Omental fat pad (tissue), 4 donors: ENCODE results near the gene MYO15B. TPM values are rescaled to one million over a fixed set of nuclear protein-coding genes. Genes with fewer than 3 reads are reported as not detected.

Experiments used
- ATAC-seq: fragments of 150-250 bp; one replicate; pipeline ENCODE4 v1.9.1; 2016; ENCODE audit warnings: mild to moderate bottlenecking, moderate library complexity; ENCODE audit not compliant: low FRiP score
- DNase-seq: peaks from one replicate; pipeline ENCODE4 v3.0.0-alpha.2; 2019; ENCODE audit warnings: low spot score
- total RNA-seq, 4 donors: library from RNA; depleted of rRNA; stranded (reverse); fragments of >200 nt; gene quantifications; one replicate each; pipeline ENCODE4 v1.1.0, GENCODE V29; 2016
- TF ChIP-seq, protein P1 (sequence below), 3 donors: fragments of 450-650 bp; IDR thresholded peaks; one replicate each; pipeline ENCODE4 v1.5.1; 2016 to 2017; ENCODE audit warnings: antibody characterized with exemption in 3 of 3, mild to moderate bottlenecking in 3 of 3, moderate library complexity in 2 of 3

The MYO15B gene
- total RNA-seq, 4 donors from 2014 or later: 58.4 to 187 (median 74.3) TPM

DNA sequence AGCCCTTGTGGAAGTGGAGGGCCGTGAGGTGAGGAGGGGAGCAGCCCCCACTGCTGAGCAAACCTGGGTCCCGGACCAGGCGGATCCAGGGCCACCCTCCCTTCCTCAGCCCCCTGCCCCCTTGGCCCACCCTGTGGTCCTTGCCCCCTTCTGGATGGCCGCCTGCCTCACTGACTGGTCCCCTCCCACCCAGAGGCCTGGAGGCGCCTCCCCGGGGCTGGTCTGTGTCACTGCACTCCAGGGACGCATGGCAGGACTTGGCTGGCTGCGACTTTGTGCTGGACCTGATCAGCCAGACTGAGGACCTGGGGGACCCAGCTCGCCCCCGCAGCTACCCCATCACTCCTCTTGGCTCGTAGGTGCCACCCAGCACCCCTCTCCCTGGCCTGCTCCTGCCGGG lies 26.4 kb downstream of the MYO15B start:
- no peak for DNase-seq
- ATAC-seq: no peak
- TF ChIP-seq, protein P1, sequence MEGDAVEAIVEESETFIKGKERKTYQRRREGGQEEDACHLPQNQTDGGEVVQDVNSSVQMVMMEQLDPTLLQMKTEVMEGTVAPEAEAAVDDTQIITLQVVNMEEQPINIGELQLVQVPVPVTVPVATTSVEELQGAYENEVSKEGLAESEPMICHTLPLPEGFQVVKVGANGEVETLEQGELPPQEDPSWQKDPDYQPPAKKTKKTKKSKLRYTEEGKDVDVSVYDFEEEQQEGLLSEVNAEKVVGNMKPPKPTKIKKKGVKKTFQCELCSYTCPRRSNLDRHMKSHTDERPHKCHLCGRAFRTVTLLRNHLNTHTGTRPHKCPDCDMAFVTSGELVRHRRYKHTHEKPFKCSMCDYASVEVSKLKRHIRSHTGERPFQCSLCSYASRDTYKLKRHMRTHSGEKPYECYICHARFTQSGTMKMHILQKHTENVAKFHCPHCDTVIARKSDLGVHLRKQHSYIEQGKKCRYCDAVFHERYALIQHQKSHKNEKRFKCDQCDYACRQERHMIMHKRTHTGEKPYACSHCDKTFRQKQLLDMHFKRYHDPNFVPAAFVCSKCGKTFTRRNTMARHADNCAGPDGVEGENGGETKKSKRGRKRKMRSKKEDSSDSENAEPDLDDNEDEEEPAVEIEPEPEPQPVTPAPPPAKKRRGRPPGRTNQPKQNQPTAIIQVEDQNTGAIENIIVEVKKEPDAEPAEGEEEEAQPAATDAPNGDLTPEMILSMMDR (IDR thresholded peaks at IDR 0.05): no peak

DNA sequence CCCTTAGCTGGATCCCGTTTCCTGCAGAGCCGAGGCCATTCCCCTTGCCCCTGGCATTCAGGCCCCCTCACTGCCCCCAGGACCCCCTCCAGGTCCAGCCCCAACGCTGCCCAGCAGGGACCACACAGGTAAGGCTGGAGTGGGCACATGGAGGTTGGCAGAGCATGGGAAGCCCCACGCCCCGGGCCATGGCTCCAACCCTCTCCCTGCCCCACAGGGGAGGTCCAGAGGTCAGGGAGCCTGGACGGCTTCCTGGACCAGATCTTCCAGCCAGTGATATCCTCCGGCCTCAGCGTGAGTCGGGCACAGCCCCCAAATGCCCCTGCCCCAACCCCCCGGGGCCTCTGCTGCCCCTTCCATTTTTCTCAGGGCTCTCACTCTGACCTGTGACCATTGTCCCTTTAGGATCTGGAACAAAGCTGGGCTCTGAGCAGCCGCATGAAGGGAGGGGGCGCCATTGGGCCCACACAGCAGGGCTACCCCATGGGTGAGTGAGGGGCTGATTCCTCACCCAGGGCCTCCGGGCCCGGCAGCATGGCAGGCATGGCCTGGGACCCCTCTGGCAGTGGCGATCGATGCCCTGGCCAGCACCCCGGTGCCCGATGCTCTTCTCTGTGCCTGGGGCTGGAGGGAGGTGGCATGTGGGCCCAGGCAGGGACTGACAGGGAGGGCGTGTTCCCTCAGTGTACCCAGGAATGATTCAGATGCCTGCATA lies 27.1 kb downstream of the MYO15B start:
- ATAC-seq (no peak), DNase-seq (no peak)
- TF ChIP-seq, protein P1 (IDR thresholded peaks at IDR 0.05): no peak

DNA sequence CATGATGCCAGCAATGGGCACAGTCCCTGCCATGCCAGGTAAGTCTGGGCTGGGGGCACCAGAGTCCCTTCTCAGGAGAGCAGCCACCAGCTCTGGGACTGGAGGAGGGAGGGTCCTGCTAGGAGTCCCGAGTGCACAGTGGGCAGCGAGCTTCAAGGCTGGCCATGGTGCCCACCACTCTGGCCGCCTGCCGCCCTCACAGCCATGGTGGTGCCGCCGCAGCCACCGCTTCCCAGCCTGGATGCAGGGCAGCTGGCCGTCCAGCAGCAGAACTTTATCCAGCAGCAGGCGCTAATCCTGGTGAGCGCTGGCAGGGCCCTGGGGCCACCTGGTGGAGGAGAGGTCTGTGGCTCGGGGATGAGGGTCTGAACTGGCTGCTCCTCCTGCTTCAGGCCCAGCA lies 27.7 kb downstream of the MYO15B start:
- no peak for DNase-seq
- ATAC-seq: no peak
- TF ChIP-seq, protein P1 (IDR thresholded peaks at IDR 0.05): no peak

DNA sequence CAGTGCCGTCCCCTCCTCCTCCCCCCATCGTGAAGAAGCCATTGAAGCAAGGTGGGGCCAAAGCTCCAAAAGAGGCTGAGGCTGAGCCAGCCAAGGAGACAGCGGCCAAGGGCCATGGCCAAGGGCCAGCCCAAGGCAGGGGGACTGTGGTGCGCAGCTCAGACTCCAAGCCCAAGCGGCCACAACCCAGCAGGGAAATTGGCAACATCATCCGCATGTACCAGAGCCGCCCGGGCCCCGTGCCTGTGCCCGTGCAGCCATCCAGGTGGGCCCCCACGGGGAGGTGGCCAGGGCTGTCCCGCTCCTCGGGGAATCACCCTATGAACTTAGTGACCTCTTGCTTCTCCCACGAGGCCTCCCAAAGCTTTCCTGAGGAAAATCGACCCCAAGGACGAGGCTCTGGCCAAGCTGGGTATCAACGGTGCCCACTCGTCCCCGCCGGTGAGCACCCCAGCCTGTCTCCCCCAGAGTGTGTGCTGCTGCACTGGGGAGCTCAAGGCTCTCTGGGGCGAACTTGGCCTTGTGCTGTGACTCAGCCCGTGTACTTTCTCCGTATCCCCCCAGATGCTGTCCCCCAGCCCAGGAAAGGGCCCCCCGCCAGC lies 29.0 kb downstream of the MYO15B start:
- DNase-seq (no peak), ATAC-seq (no peak)
- TF ChIP-seq, protein P1 (IDR thresholded peaks at IDR 0.05): no peak

DNA sequence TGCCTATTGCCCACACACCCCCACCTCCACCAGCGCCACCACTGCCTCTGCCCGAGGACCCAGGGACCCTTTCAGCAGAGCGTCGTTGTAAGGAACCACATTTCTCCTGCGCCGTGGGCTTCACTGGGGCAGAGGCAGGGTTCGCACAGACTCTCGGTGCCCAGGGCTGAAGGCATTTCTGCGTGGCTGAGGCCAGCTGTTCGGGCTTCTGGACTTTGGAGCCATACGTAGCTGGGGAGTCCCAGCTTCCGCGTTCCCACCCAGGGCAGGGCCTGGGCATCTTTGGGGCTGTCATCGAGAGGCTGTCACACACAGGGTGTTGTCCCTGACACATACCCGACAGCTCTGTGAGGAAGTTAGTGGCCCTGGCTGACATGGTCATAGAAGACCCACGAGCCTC lies 29.6 kb downstream of the MYO15B start:
- ATAC-seq (no peak), DNase-seq (no peak)
- TF ChIP-seq, protein P1 (IDR thresholded peaks at IDR 0.05): no peak

DNA sequence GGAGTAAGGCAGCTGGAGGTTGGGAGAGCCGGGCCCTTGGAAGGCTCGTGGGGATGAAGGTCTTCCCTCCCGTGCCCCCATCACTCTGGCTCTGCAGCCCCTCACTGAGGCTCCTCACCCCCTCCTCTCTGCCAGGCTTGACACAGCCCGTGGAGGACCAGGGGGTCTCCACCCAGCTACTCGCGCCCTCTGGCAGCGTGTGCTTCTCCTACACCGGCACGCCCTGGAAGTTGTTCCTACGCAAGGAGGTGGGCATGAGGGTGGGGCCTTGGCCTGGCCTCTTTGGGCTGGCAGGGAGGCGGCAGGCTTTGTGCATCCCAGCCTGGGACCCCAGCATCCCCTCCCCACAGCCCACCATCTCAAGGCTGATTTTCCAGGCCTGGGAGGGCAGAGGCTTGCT lies 30.1 kb downstream of the MYO15B start:
- TF ChIP-seq, protein P1 (IDR thresholded peaks at IDR 0.05): no peak
- DNase-seq: no peak
- no peak for ATAC-seq
